Neural cell (in vitro differentiated cells): ENCODE results near the gene WDR20.
"Not testable (repeated sequence)": the region's sequence is repeated elsewhere in the genome, so short reads cannot be mapped to it uniquely, and the experiment has no call there.

Source experiments
- CTCF ChIP-seq: fragments of 450-650 bp; IDR thresholded peaks from 2 replicates; pipeline ENCODE4 v1.5.1; 2014; ENCODE audit warnings: antibody characterized with exemption, mild to moderate bottlenecking, moderate library complexity; ENCODE audit not compliant: poor library complexity, severe bottlenecking
- EP300 ChIP-seq: fragments of 450-650 bp; conservative IDR thresholded peaks from 2 replicates; pipeline ENCODE4 v1.6.1; 2014; ENCODE audit warnings: antibody characterized with exemption, mild to moderate bottlenecking, moderate library complexity; ENCODE audit not compliant: poor library complexity, severe bottlenecking
- EZH2 ChIP-seq: fragments of 200-600, 300-800 bp; shearing (Covaris generic), sonication (generic); IDR thresholded peaks from 2 replicates; pipeline ENCODE4 v1.6.1; 2014; ENCODE audit warnings: antibody characterized with exemption, low read length, borderline replicate concordance, mild to moderate bottlenecking; ENCODE audit not compliant: insufficient read depth, poor library complexity, severe bottlenecking
- MXI1 ChIP-seq: fragments of 450-650 bp; conservative IDR thresholded peaks from 2 replicates; pipeline ENCODE4 v1.6.1; 2014; ENCODE audit warnings: antibody characterized with exemption, mild to moderate bottlenecking; ENCODE audit not compliant: poor library complexity, severe bottlenecking
- POLR2AphosphoS5 ChIP-seq: IDR thresholded peaks from 2 replicates; pipeline ENCODE4 v1.6.1; 2012
- RAD21 ChIP-seq: fragments of 450-650 bp; conservative IDR thresholded peaks from 2 replicates; pipeline ENCODE4 v1.6.1; 2014; ENCODE audit warnings: antibody characterized with exemption, mild to moderate bottlenecking, moderate library complexity
- REST ChIP-seq: IDR thresholded peaks from 2 replicates; pipeline ENCODE4 v1.6.1; 2012; ENCODE audit warnings: borderline replicate concordance
- SMC3 ChIP-seq: fragments of 450-650 bp; conservative IDR thresholded peaks from 2 replicates; pipeline ENCODE4 v1.6.1; 2014; ENCODE audit warnings: antibody characterized with exemption, mild to moderate bottlenecking, moderate library complexity; ENCODE audit not compliant: poor library complexity
- TAF1 ChIP-seq: IDR thresholded peaks from 2 replicates; pipeline ENCODE4 v1.6.1; 2012; ENCODE audit warnings: low read depth

- not testable (repeated sequence) for TF ChIP-seq REST, EP300, CTCF, POLR2AphosphoS5, EZH2, RAD21, TAF1, SMC3, MXI1
Measured at GRCh38 chr14:102134021-102134420, 5.7 kb upstream of the WDR20 start.
